ENCODE results near the gene PRM3.

PRM3 gene

DNA sequence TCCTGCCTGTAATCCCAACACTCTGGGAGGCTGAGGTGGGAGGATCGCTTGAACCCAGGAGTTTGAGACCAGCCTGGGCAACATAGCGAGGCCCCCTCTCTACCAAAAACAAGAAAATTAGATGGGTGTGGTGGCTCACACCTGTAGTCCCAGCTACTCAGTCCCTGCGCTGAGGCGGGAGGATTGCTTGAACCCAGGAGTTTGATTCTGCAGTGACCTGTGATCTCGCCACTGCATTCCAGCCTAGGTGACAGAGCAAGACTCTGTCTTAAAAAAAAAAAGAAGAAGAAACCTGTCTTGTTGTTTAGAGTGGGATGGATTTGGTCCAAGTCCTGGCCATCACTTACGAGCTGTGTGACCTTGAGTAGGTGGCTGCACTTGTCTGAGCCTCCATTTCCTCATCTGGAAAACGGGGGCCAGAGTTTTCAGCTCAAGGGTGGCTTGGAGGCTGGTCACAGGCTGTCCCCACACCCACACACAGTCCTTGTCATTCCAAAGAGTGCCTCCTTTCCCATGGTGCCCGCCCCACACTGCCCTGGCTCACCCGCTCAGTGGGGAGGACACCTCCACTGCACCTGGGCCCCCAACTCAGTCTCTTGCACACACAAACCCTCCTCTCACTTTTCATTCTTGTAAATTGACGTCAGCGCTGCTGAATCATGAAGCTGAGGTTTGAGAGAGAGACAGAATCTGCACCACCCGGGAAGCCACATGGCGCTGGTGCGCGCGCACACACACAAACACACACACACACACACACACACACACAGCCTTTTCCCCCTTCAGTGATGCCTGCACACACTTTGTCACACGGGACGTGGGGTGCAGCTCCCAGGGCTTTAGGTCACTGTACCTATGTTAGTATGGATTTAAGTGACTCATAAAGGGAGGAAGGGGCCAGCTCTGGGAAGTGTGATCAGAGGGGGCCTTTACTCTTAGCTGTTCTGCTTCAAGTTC, 21.6 kb downstream of the PRM3 start:
- 81% methylated on average over 18 of the region's 18 CpGs for WGBS
- H3K18ac ChIP-seq (ENCODE audit: low read depth in 1 of 2, low read length in 2 of 2), result peak overlapping the region in 1 of 2 experiments; percentile 48

DNA sequence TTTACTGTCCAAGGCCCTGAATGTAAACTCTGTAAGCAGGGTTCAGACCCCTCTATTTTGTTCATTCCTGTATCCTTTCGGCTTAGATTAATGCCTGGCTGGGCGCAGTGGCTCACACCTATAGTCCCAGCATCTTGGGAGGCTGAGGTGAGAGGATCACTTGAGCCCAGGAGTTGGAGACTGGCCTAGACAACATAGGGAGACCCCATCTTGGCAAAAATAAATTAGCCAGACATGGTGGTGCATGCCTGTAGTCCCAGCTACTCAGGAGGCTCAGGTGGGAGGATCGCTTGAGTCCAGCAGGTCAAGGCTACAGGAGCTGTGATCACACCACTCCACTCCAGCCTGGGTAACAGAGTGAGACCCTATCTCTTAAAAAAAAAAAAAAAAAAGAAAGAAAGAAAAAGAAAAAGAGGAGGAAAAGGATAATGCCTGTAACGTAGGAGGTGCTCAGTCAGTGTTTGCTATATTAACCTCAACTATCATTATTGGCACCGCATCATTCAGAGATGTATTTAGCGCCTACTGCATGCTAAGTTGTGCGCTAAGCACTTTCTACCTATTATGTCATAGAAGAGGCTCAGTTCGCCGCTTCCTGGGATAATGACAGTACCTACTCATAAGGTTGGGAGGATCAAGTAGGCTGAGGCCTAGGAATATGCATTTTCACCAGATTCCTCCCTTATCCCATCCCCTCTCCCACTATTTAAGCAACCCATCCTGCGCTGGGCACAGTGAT, 22.5 kb downstream of the PRM3 start:
- DNase-seq, result no peak
- WGBS, result 96% methylated on average over 9 of the region's 10 CpGs
- no peak overlapping the region for H2BK120ac ChIP-seq (ENCODE audit: low read depth, low read length)

More for the DNA sequence above, 21.6 kb downstream of the PRM3 start:
- H3K9ac ChIP-seq (ENCODE audit: low read length), result no peak overlapping the region
- H3K36me3 ChIP-seq (ENCODE audit: control insufficient read depth in 1 of 2, insufficient read depth in 2 of 2, low read depth in 1 of 2, low read length in 2 of 2), result peaks cover 0 to 33% of the 10 kb centered on the region in 2 experiments
- no peak overlapping the region for H4K8ac ChIP-seq (ENCODE audit: low read length)
- H2AK5ac ChIP-seq (ENCODE audit: low read length, severe bottlenecking), result peak overlapping the region; percentile 67
- no peak overlapping the region for H3K4ac ChIP-seq (ENCODE audit: low read depth in 1 of 2, low read length in 2 of 2)
- H3K9me3 ChIP-seq (ENCODE audit: control insufficient read depth, low read length), result no peaks in the 10 kb centered on the region
- no peak overlapping the region for H4K91ac ChIP-seq (ENCODE audit: low read length)
- H2BK5ac ChIP-seq (ENCODE audit: low read depth, low read length, poor library complexity, severe bottlenecking), result no peak overlapping the region
- no peak overlapping the region for H2BK120ac ChIP-seq (ENCODE audit: low read depth, low read length)
- peak; percentile 73 for DNase-seq
- H3K27ac ChIP-seq (ENCODE audit: low read length, poor library complexity, severe bottlenecking), result peak overlapping the region; percentile 9
- H2AFZ ChIP-seq (ENCODE audit: low read depth, low read length), result no peak overlapping the region
- H3K79me1 ChIP-seq (replicated peaks; ENCODE audit: low read length, poor library complexity, severe bottlenecking), result peaks cover 5% of the 10 kb centered on the region
- H3K27me3 ChIP-seq (ENCODE audit: control insufficient read depth in 1 of 2, insufficient read depth in 1 of 2, low read length in 2 of 2), result no peaks in the 10 kb centered on the region
- no peak overlapping the region for H2BK15ac ChIP-seq (ENCODE audit: low read depth, poor library complexity, severe bottlenecking)
- H3K4me3 ChIP-seq (ENCODE audit: insufficient read depth in 1 of 2, low read depth in 1 of 2, low read length in 2 of 2), result no peak overlapping the region
- peaks cover 39% of the 10 kb centered on the region for H3K4me1 ChIP-seq (ENCODE audit: control insufficient read depth, insufficient read depth, low read depth, low read length)
- peak overlapping the region; percentile 21 for H3K4me2 ChIP-seq (ENCODE audit: low read length, poor library complexity, severe bottlenecking)
- H3K14ac ChIP-seq (ENCODE audit: low read length in 2 of 2), result no peak overlapping the region
- no peak overlapping the region for H3K23ac ChIP-seq (ENCODE audit: low read length in 2 of 2)
- no peak overlapping the region for H2BK12ac ChIP-seq (ENCODE audit: low read length in 2 of 2)

GRCh38 chr16:11250091-11250785, 23.2 kb downstream of the PRM3 start:
- H3K27ac ChIP-seq (ENCODE audit: low read length, poor library complexity, severe bottlenecking), result peak overlapping the region; percentile 5
- H3K4ac ChIP-seq (ENCODE audit: low read depth in 1 of 2, low read length in 2 of 2), result no peak overlapping the region
- H3K14ac ChIP-seq (ENCODE audit: low read length in 2 of 2), result no peak overlapping the region
- peaks cover 0 to 33% of the 10 kb centered on the region in 2 experiments for H3K36me3 ChIP-seq (ENCODE audit: control insufficient read depth in 1 of 2, insufficient read depth in 2 of 2, low read depth in 1 of 2, low read length in 2 of 2)
- H2BK15ac ChIP-seq (ENCODE audit: low read depth, poor library complexity, severe bottlenecking), result no peak overlapping the region
- peaks cover 5% of the 10 kb centered on the region for H3K79me1 ChIP-seq (replicated peaks; ENCODE audit: low read length, poor library complexity, severe bottlenecking)
- H2AFZ ChIP-seq (ENCODE audit: low read depth, low read length), result no peak overlapping the region
- no peak overlapping the region for H4K8ac ChIP-seq (ENCODE audit: low read length)
- H4K91ac ChIP-seq (ENCODE audit: low read length), result no peak overlapping the region
- H2BK120ac ChIP-seq (ENCODE audit: low read depth, low read length), result no peak overlapping the region
- no peak overlapping the region for H3K18ac ChIP-seq (ENCODE audit: low read depth in 1 of 2, low read length in 2 of 2)
- peak overlapping the region in 1 of 2 experiments; percentile 48 for H3K23ac ChIP-seq (ENCODE audit: low read length in 2 of 2)
- H2AK5ac ChIP-seq (ENCODE audit: low read length, severe bottlenecking), result peak overlapping the region; percentile 17
- WGBS, result 75% methylated on average over 16 of the region's 16 CpGs
- no peak overlapping the region for H3K4me2 ChIP-seq (ENCODE audit: low read length, poor library complexity, severe bottlenecking)
- no peak overlapping the region for H3K9ac ChIP-seq (ENCODE audit: low read length)
- H3K4me1 ChIP-seq (ENCODE audit: control insufficient read depth, insufficient read depth, low read depth, low read length), result peaks cover 38% of the 10 kb centered on the region
- H3K27me3 ChIP-seq (ENCODE audit: control insufficient read depth in 1 of 2, insufficient read depth in 1 of 2, low read length in 2 of 2), result no peaks in the 10 kb centered on the region
- peak overlapping the region in 1 of 2 experiments; percentile 15 for H2BK12ac ChIP-seq (ENCODE audit: low read length in 2 of 2)
- no peak overlapping the region for H2BK5ac ChIP-seq (ENCODE audit: low read depth, low read length, poor library complexity, severe bottlenecking)
- no peak overlapping the region for H3K4me3 ChIP-seq (ENCODE audit: insufficient read depth in 1 of 2, low read depth in 1 of 2, low read length in 2 of 2)
- H3K9me3 ChIP-seq (ENCODE audit: control insufficient read depth, low read length), result no peaks in the 10 kb centered on the region
- DNase-seq, result no peak

More for the DNA sequence above, 22.5 kb downstream of the PRM3 start:
- H3K27ac ChIP-seq (ENCODE audit: low read length, poor library complexity, severe bottlenecking), result no peak overlapping the region
- peaks cover 5% of the 10 kb centered on the region for H3K79me1 ChIP-seq (replicated peaks; ENCODE audit: low read length, poor library complexity, severe bottlenecking)
- H3K4me3 ChIP-seq (ENCODE audit: insufficient read depth in 1 of 2, low read depth in 1 of 2, low read length in 2 of 2), result no peak overlapping the region
- H3K18ac ChIP-seq (ENCODE audit: low read depth in 1 of 2, low read length in 2 of 2), result no peak overlapping the region
- H2BK15ac ChIP-seq (ENCODE audit: low read depth, poor library complexity, severe bottlenecking), result no peak overlapping the region
- no peak overlapping the region for H3K4me2 ChIP-seq (ENCODE audit: low read length, poor library complexity, severe bottlenecking)
- no peaks in the 10 kb centered on the region for H3K27me3 ChIP-seq (ENCODE audit: control insufficient read depth in 1 of 2, insufficient read depth in 1 of 2, low read length in 2 of 2)
- H3K4ac ChIP-seq (ENCODE audit: low read depth in 1 of 2, low read length in 2 of 2), result no peak overlapping the region
- no peak overlapping the region for H4K91ac ChIP-seq (ENCODE audit: low read length)
- H3K9ac ChIP-seq (ENCODE audit: low read length), result no peak overlapping the region
- H3K14ac ChIP-seq (ENCODE audit: low read length in 2 of 2), result no peak overlapping the region
- H4K8ac ChIP-seq (ENCODE audit: low read length), result no peak overlapping the region
- H2BK12ac ChIP-seq (ENCODE audit: low read length in 2 of 2), result no peak overlapping the region
- peaks cover 38% of the 10 kb centered on the region for H3K4me1 ChIP-seq (ENCODE audit: control insufficient read depth, insufficient read depth, low read depth, low read length)
- H2AK5ac ChIP-seq (ENCODE audit: low read length, severe bottlenecking), result no peak overlapping the region
- H3K9me3 ChIP-seq (ENCODE audit: control insufficient read depth, low read length), result no peaks in the 10 kb centered on the region
- no peak overlapping the region for H2AFZ ChIP-seq (ENCODE audit: low read depth, low read length)
- H2BK5ac ChIP-seq (ENCODE audit: low read depth, low read length, poor library complexity, severe bottlenecking), result no peak overlapping the region
- H3K36me3 ChIP-seq (ENCODE audit: control insufficient read depth in 1 of 2, insufficient read depth in 2 of 2, low read depth in 1 of 2, low read length in 2 of 2), result peaks cover 0 to 33% of the 10 kb centered on the region in 2 experiments
- no peak overlapping the region for H3K23ac ChIP-seq (ENCODE audit: low read length in 2 of 2)

Data from mesenchymal stem cell (in vitro differentiated cells and primary cell).